Stimulated activated naive CD8-positive, alpha-beta T cell treated with anti-CD3 and anti-CD28 coated beads, Interleukin-15, amount 100 ng/mL, for 72 hours (primary cell): ENCODE results near the gene ACVR1.

ENCODE experiments used
- ATAC-seq: fragments of 150-1000 bp; cut with Tn5 transposase; 2 replicates; pipeline ENCODE4 v1.10.0; 2021; ENCODE audit warnings: mild to moderate bottlenecking, moderate library complexity
- DNase-seq, 2 donors: peaks; one replicate each; pipeline ENCODE4 v3.0.0; 2021 to 2022
- H3K27ac Mint-ChIP-seq, 2 donors: one replicate each; pipeline ENCODE4 v1.8.0; 2022; ENCODE audit warnings: mild to moderate bottlenecking in 2 of 2, mixed read lengths in 2 of 2, moderate library complexity in 2 of 2
- H3K27me3 Mint-ChIP-seq: one replicate; pipeline ENCODE4 v1.8.0; 2022; ENCODE audit warnings: mixed read lengths
- H3K4me1 Mint-ChIP-seq: one replicate; pipeline ENCODE4 v1.8.0; 2022; ENCODE audit warnings: mild to moderate bottlenecking, mixed read lengths
- H3K4me3 Mint-ChIP-seq, 2 donors: one replicate each; pipeline ENCODE4 v1.8.0; 2022; ENCODE audit warnings: mild to moderate bottlenecking in 2 of 2, mixed read lengths in 2 of 2, moderate library complexity in 1 of 2
- H3K9me3 Mint-ChIP-seq, 2 donors: one replicate each; pipeline ENCODE4 v1.8.0; 2022; ENCODE audit warnings: mixed read lengths in 2 of 2

ACVR1 gene

DNA sequence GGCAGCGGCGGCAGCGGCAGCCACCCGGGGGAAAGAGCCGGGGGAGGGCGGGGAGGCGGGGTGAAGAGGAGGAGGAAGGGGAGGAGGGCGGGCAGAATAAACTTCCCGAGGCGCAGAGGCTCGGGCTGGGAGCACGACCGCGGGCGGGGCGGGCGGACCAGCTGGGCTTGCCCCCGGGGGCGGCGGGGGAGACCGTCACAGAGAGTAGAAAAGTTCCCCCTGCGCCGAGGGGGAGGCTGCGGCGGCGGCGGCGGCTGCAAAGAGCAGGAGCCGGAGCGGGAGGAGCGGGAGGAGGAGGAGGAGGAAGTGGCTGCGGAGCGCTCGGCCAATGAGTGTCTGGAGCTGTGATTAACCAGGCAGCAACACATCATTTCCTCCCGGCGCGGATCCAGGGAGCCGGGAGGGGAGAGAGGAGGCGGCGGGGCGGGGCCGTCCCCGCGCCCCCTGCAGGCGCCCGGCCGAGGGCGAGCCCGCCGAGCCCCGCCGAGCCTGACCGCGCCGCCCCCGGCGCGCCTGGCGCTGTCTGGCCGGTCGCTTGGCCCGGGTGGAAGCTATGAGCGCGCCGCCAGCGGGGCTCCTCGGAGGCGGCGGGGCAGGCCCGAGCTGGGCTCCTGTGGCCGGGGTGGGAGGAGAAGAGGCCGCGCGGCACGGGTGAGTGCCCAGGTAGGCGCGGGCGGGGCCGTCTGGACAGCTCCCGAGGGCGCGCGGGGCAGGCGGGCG, at the start of gene ACVR1:
Gene ACVR1 (minus strand): TSS at position 265 of the 720 bp plus-strand sequence. CDS start 76,837 bp downstream, outside the sequence.
- peak within 1 kb of the TSS; percentile 86 to 89 for H3K4me3 Mint-ChIP-seq
- H3K9me3 Mint-ChIP-seq = no peaks in the 10 kb centered on the region
- DNase-seq (peak; percentile 82 to 87), ATAC-seq (peak; percentile 88)
- H3K4me1 Mint-ChIP-seq = peaks cover 35% of the 10 kb centered on the region
- peak within 1 kb of the TSS; percentile 58 to 80 for H3K27ac Mint-ChIP-seq
- no peaks in the 10 kb centered on the region for H3K27me3 Mint-ChIP-seq

DNA sequence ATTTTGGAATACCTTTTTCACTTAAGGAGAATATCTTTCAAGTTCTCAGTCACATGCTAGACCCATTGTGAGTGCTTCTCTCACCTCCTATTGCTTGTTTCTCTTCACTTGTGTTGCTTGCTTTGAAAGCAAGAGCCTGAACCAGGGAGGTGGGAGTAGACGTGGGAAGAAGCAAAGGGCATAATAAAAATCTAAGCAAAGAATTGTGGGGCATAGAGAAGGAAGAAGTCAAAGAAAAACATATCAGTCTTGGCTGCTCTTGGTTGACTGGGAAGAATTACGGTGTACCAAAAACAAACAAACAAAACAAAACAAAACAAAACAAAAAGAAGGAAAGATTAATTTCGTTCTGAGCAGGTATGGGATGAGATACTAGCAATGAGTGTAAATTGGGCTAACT, 48.9 kb upstream of the ACVR1 start:
- Mint-ChIP-seq H3K27me3 (no peaks in the 10 kb centered on the region), H3K9me3 (no peaks in the 10 kb centered on the region), H3K27ac (no peak overlapping the region), H3K4me1 (no peaks in the 10 kb centered on the region), H3K4me3 (no peak overlapping the region)
- DNase-seq (no peak), ATAC-seq (no peak)

DNA sequence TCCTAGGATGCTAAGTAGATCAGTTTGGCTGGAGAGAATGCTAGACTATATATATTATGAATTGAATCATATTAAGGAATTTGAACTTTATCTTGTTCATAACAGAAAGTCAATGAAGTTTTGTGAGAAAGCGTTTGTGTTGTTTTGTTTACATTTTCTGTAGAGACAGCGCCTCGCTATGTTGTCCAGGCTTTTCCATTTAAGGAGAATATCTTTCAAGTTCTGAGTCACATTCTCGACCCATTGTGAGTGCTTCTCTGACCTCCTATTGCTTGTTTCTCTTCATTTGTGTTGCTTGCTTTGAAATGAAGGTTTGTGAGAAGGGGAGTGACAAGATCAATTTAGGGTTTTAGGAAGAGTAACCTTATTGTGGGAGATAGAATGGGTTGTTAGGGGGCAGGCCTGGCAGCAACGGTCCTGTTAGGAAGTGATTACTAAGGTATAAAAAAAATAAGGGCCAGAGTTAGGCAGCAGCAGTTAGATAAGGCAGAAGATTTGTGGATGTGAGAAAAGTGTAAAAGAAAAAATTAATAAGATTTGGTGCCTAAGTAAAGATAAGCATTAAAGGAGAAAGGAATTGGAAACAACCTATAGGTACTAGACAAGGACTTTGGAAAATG, 47.6 kb upstream of the ACVR1 start:
- Mint-ChIP-seq H3K27ac (no peak overlapping the region), H3K27me3 (peaks cover 8% of the 10 kb centered on the region), H3K4me3 (no peak overlapping the region), H3K9me3 (no peaks in the 10 kb centered on the region), H3K4me1 (no peaks in the 10 kb centered on the region)
- DNase-seq (no peak), ATAC-seq (no peak)

DNA sequence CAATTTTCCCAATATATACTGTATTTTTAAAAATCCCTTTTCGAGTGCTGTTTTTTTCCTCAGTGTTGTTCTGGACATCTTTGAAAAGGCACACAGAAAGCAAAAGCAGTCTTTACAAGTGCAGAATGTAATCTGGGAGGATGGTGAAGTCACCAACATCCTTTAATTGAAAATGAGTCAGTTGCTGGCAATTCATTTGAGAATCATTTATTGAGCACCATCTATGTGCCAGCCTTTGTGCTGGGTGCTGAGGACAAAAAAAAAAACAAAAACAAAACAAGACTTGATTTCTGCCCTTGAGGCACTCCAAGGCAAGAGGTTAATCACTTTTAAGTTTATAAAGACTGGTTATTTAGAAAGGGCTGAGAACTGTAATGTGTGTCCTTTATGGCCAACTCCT, 46.7 kb upstream of the ACVR1 start:
- H3K4me3 Mint-ChIP-seq = no peak overlapping the region

DNA sequence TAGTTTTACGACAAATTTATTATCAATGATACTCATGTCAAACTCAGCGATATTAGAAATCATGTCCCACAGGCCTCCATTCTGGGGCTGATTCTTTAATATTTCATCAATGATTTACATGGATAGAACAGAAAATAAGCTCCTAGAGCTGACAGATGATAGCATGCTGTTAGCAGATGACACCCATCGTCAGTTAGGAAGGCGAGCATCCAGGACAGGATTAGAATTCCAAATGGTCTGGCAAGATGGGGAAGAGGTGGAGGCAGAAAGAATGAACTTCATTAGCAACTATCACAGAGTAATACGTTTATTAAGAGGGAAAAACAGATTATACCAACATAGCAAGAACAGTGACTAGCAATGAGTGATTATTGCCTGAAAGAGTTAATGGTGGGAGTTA, 46.2 kb upstream of the ACVR1 start:
- DNase-seq (no peak), ATAC-seq (no peak)
- Mint-ChIP-seq H3K9me3 (no peaks in the 10 kb centered on the region), H3K4me1 (no peaks in the 10 kb centered on the region), H3K27ac (no peak overlapping the region), H3K27me3 (peaks cover 8% of the 10 kb centered on the region), H3K4me3 (no peak overlapping the region)

More for the DNA sequence above, 46.7 kb upstream of the ACVR1 start:
- ATAC-seq (no peak), DNase-seq (no peak)
- Mint-ChIP-seq H3K27me3 (peaks cover 8% of the 10 kb centered on the region), H3K27ac (no peak overlapping the region), H3K4me1 (no peaks in the 10 kb centered on the region), H3K9me3 (no peaks in the 10 kb centered on the region)

DNA sequence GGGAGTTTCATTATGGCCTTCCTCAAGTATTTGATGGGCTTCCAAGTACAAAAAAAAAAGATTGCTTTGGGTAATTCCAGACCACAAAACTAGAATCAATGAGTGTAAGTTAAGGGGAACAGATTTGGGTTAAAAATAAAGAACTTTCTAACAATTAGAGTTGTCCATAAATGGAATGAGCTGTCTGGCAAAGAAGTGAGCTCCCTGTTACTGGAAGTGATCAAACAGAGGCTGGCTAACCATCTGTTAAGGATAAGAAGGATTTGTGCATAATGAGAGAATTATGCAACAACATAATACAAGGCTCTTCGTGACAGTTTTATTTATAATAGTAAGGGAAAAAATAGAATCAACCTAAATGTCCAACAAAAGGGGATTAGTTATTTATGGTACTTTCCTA, 44.6 kb upstream of the ACVR1 start:
- H3K27me3 Mint-ChIP-seq = peaks cover 8% of the 10 kb centered on the region
- no peak for DNase-seq
- H3K4me3 Mint-ChIP-seq = no peak overlapping the region
- no peaks in the 10 kb centered on the region for H3K9me3 Mint-ChIP-seq
- no peaks in the 10 kb centered on the region for H3K4me1 Mint-ChIP-seq
- H3K27ac Mint-ChIP-seq = no peak overlapping the region
- no peak for ATAC-seq

DNA sequence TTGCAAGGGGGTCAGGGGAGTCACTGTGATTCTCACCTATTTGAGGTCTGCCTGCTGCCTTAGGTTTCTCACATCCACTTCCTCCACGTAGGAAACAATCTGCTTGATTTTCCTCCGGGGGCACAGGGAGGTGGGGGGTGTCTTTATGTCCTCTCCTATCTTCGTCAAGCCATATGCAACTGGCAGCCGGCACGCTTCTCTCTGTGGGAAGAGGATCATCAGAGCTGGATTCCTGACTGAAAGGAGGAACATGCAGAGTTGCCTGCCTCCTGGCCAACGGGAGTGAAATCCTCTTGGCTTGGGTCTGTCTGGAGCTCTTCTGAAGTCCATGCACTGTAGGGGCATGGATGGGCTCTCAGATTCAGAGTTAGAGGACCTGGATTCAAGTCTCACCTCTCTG, 43.1 kb upstream of the ACVR1 start:
- Mint-ChIP-seq H3K4me1 (no peaks in the 10 kb centered on the region), H3K4me3 (no peak overlapping the region), H3K27me3 (peaks cover 8% of the 10 kb centered on the region), H3K27ac (no peak overlapping the region), H3K9me3 (no peaks in the 10 kb centered on the region)
- ATAC-seq (no peak), DNase-seq (no peak)

DNA sequence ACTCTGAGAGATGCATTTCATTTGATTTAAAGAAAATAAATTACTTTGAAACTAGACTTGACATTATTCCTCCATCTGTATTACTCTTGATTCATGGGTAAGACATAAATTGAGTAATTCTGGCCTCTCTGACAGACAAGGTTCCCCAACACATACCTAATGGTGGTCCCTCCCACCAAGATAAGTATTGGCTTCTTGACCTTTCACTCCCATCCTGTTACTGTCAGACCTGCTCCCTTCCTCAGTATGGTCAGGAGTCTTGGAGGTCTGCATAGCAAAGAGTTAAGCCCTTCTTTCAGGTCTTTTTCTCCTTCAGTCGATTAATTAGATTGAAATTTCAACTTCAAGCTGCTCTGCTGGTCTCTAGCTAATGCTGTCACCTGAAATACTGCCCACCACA, 42.2 kb upstream of the ACVR1 start:
- H3K9me3 Mint-ChIP-seq = no peaks in the 10 kb centered on the region
- peaks cover 8% of the 10 kb centered on the region for H3K27me3 Mint-ChIP-seq
- no peak for ATAC-seq
- H3K27ac Mint-ChIP-seq = no peak overlapping the region
- H3K4me3 Mint-ChIP-seq = no peak overlapping the region
- no peak for DNase-seq
- H3K4me1 Mint-ChIP-seq = no peaks in the 10 kb centered on the region

DNA sequence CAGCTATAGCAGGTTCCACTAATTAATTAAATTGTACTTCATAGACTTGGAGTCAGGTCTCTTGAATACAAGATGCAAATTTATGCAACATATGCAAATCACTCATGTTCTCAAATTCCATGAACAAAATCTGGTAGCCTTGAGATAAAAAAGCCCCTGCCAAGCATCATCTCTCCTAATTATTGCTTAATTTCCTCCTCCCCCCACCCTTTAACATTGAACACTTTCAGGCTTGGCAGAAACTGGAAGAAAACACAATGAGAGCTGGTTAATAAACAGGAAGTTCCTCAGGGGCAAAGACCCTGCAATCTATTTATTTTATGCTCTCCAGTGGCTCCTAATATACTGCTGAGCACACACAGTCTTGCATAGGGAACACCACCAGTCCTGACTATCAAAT, 35.6 kb upstream of the ACVR1 start:
- ATAC-seq (no peak), DNase-seq (no peak)
- Mint-ChIP-seq H3K27ac (no peak overlapping the region), H3K4me1 (no peaks in the 10 kb centered on the region), H3K4me3 (no peak overlapping the region), H3K9me3 (no peaks in the 10 kb centered on the region), H3K27me3 (no peaks in the 10 kb centered on the region)

DNA sequence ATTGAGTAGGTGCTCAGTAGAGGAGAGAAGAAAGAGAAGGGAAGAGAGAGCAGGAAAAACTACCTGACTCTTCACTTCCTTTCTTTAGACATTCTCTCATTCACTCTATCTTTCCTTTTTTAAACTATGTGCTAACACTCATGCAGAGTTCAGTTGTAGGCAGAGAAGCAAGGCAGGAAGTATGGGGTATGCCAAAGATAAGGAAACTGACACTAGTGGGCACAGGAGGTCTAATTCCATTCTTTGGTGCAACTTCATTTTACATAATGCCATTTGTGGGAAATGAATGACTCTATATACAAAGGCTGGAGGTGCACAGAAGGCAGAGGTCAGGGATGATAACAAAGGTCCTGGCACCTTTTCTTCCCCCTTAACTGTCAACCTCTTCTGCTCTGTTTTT, 35.1 kb upstream of the ACVR1 start:
- Mint-ChIP-seq H3K4me1 (no peaks in the 10 kb centered on the region), H3K4me3 (no peak overlapping the region), H3K27ac (no peak overlapping the region), H3K9me3 (no peaks in the 10 kb centered on the region), H3K27me3 (no peaks in the 10 kb centered on the region)
- DNase-seq = no peak
- no peak for ATAC-seq

DNA sequence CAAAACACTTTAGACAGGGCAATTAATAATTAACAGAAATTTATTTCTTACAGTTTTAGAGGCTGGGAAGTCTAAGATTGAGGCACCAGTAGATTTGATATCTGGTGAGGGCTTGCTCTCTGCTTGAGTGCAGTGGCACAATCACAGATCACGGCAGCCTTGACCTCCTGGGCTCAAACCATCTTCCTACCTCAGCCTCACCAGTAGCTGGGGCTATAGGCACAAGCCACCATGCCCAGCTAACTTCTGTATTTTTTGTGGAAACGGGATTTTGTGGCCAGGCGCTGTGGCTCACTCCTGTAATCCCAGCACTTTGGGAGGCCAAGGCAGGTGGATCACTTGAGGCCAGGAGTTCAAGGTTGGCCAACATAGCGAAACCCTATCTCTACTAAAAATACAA, 29.0 kb upstream of the ACVR1 start:
- Mint-ChIP-seq H3K9me3 (no peaks in the 10 kb centered on the region), H3K27ac (no peak overlapping the region), H3K4me1 (peaks cover 16% of the 10 kb centered on the region), H3K4me3 (no peak overlapping the region), H3K27me3 (no peaks in the 10 kb centered on the region)
- DNase-seq (no peak), ATAC-seq (no peak)

DNA sequence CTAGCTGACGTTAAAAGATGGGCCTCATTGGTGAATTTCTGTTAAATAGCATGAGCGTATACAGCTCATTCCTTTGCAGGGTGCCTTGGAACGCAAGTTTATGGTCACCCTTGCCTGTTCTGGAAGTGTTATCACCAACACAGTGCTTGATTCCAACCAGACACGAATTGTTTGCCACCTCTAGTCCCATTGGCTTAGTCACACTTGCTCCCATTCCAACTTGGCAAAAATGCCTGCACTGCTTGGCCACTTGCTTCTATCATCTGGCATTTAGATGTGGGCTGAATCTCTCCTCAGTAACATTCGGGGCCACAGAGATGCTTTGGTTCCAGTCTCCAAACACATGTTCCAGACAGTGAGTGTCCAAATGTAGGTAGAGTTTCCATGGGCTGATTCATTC, 27.5 kb upstream of the ACVR1 start:
- no peak for ATAC-seq
- Mint-ChIP-seq H3K4me3 (no peak overlapping the region), H3K4me1 (peaks cover 30% of the 10 kb centered on the region), H3K27ac (no peak overlapping the region), H3K9me3 (no peaks in the 10 kb centered on the region), H3K27me3 (no peaks in the 10 kb centered on the region)
- no peak for DNase-seq

DNA sequence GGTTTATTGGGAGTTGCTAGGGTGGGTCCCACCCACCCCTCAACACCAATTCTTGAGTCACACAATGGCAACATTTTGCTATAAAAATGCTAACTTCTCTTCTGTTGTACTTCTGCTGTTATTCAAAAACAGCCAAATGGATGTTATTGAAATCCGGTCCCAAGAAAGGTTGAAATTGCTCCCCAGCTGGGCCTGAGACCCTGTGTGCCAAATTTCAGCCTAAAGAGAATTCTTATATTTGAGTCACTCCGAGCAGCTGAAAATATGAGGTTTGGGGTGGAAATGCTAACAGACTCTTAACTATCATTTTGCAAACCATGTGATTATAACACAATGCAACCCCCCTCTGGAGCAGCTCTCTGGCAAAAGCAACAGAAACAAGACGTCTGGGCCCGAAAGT, 27.0 kb upstream of the ACVR1 start:
- DNase-seq = no peak
- no peaks in the 10 kb centered on the region for H3K27me3 Mint-ChIP-seq
- H3K4me3 Mint-ChIP-seq = no peak overlapping the region
- no peak for ATAC-seq
- peaks cover 35% of the 10 kb centered on the region for H3K4me1 Mint-ChIP-seq
- no peak overlapping the region for H3K27ac Mint-ChIP-seq
- H3K9me3 Mint-ChIP-seq = no peaks in the 10 kb centered on the region

DNA sequence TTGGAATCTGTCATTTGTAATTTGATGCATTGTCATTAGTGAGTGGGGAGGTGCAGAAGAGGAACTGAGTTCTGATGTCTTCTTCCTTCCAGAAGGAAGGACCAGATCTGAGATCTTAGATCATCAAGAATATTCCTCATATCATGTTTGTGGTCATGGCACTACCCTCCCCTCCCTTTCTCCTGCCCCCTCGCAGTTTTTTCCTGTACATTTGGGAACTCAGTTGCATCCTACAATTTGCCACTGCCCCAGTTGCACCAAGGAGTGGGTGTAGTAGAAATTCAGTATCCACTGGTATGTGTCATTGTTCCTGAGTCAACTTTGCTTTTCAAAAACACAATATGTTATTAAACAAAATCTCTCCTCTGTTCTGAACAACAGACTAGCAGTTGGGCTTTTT, 26.6 kb upstream of the ACVR1 start:
- Mint-ChIP-seq H3K4me3 (no peak overlapping the region), H3K27ac (no peak overlapping the region), H3K9me3 (no peaks in the 10 kb centered on the region), H3K27me3 (no peaks in the 10 kb centered on the region), H3K4me1 (peaks cover 40% of the 10 kb centered on the region)
- no peak for DNase-seq
- no peak for ATAC-seq

DNA sequence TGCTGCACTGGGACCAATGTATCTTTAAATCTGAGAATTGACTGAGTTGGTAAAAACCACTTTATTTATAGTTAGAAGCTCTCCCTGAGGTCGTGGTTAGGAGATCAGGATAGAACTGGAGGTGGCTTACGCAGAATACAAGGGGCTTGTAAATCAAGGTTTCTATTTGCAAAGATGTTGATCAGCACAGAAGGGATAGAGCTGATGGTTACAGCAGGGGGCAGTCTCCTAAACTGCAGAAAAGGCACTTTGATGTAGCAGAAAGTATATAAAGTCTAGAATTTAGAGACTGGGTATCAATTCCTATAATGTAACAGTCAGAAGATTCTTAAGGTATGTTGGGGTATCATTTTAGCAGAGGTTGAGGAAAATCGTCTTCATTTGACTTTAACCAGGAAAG, 25.2 kb upstream of the ACVR1 start:
- no peak overlapping the region for H3K27ac Mint-ChIP-seq
- ATAC-seq = no peak

DNA sequence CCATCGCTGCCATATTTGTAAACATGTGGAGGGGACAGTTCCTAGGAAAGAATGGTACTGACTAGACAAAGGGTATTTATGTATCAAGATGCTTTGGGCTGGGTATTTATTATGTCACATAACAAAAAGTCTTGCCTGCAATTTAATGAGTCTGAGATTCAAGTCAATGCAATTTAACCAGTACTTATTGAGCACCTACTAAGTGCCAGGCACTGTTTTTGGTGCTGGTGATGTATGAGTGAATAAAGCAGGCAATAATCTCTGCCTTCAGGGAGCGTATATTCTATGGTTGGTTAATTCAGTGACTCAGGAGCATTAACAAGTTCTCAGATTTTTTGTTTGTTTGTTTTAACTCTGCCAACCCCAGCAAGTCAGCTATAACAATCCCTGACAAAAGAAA, 24.6 kb upstream of the ACVR1 start:
- no peak for ATAC-seq
- Mint-ChIP-seq H3K4me3 (no peak overlapping the region), H3K27ac (no peak overlapping the region), H3K4me1 (peaks cover 58% of the 10 kb centered on the region), H3K9me3 (no peaks in the 10 kb centered on the region), H3K27me3 (no peaks in the 10 kb centered on the region)
- no peak for DNase-seq

More for the DNA sequence above, 25.2 kb upstream of the ACVR1 start:
- Mint-ChIP-seq H3K4me3 (no peak overlapping the region), H3K9me3 (no peaks in the 10 kb centered on the region), H3K27me3 (no peaks in the 10 kb centered on the region), H3K4me1 (peaks cover 54% of the 10 kb centered on the region)
- DNase-seq = no peak

DNA sequence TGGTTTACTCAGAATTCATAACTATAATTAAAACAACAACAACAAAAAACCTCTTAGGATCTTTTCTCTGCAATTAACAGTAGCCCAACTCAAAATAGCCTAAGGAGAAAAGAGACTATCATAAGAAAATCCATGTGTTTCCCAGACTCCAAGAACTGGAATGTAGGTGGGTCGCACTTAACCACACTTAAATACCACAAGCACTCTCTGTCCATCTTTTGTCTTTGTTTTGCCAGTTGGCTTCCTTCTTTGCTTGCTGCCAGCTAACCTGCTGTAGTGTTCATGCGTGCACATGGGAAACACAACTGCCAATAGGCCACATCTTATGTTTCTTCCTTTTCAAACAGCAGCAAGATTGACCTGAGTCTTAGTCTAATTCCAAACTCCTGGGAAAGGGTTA, 24.1 kb upstream of the ACVR1 start:
- Mint-ChIP-seq H3K4me3 (peak overlapping the region; percentile 89 to 96), H3K27ac (peak overlapping the region in 1 of 2 donors; percentile 91), H3K9me3 (no peaks in the 10 kb centered on the region), H3K4me1 (peaks cover 62% of the 10 kb centered on the region), H3K27me3 (no peaks in the 10 kb centered on the region)
- ATAC-seq (no peak), DNase-seq (no peak)
